Suprapubic skin (tissue), 4 donors: ENCODE measurements around the gene F2RL3.

Experiments
- CTCF ChIP-seq, 2 donors: fragments of 200-600 bp in 1 of 2; fragments of 450-650 bp in 1 of 2; sonication (generic) in 1 of 2; IDR thresholded peaks; one replicate each; pipeline ENCODE4 v1.5.1; 2016 to 2019; ENCODE audit warnings: antibody characterized with exemption in 2 of 2, mild to moderate bottlenecking in 1 of 2, moderate library complexity in 1 of 2
- POLR2A ChIP-seq, 2 donors: fragments of 450-650 bp; IDR thresholded peaks; one replicate each; pipeline ENCODE4 v1.6.1; 2017; ENCODE audit warnings: antibody characterized with exemption in 2 of 2, mild to moderate bottlenecking in 2 of 2, moderate library complexity in 2 of 2
- POLR2AphosphoS5 ChIP-seq, 3 donors: sonication (generic); formaldehyde crosslinking; IDR thresholded peaks; one replicate each; pipeline ENCODE4 v1.6.1; 2017; ENCODE audit warnings: antibody characterized with exemption in 3 of 3

- TF ChIP-seq CTCF (IDR thresholded peaks at IDR 0.05) = no peak
- no peak for TF ChIP-seq POLR2A (IDR thresholded peaks at IDR 0.05)
- TF ChIP-seq POLR2AphosphoS5 (IDR thresholded peaks at IDR 0.05) = no peak
Measured at GRCh38 chr19:16891696-16892382, 3.0 kb downstream of the F2RL3 start.
